WTC11 (cell line): ENCODE data around the gene DNAJB8. TPM values are rescaled to one million over a fixed set of nuclear protein-coding genes. Genes with fewer than 3 reads are reported as not detected.

Source experiments
- ATAC-seq: fragments of 200-7000 bp; cut with Tn5 transposase; 2 replicates; pipeline ENCODE4 v1.10.0; 2021; ENCODE audit warnings: mild to moderate bottlenecking, moderate library complexity
- CTCF ChIA-PET: fragments of 300-600 bp; sonication (Branson Sonifier 250); formaldehyde crosslinking; loops from one replicate; lab custom pipeline; 2021; ENCODE audit warnings: antibody characterized with exemption; lab: Charles Lee
- POLR2A ChIA-PET: fragments of 350-600 bp; sonication (Branson Sonifier 250); formaldehyde crosslinking; loops from one replicate; lab custom pipeline; 2021; ENCODE audit warnings: antibody characterized with exemption; lab: Charles Lee
- DNase-seq: peaks from one replicate; pipeline ENCODE4 v3.0.0; 2021; ENCODE audit warnings: low spot score
- H3K27ac Mint-ChIP-seq: 2 replicates; pipeline ENCODE4 v1.8.0; 2021; ENCODE audit warnings: mixed read lengths
- H3K27me3 Mint-ChIP-seq: 2 replicates; pipeline ENCODE4 v1.8.0; 2021; ENCODE audit warnings: low read depth, mild to moderate bottlenecking, moderate library complexity, mixed read lengths
- H3K36me3 Mint-ChIP-seq: 2 replicates; pipeline ENCODE4 v1.8.0; 2021; ENCODE audit warnings: mixed read lengths
- H3K4me1 Mint-ChIP-seq: 2 replicates; pipeline ENCODE4 v1.8.0; 2022; ENCODE audit warnings: mixed read lengths
- H3K4me3 Mint-ChIP-seq: 2 replicates; pipeline ENCODE4 v1.8.0; 2021; ENCODE audit warnings: mild to moderate bottlenecking, moderate library complexity, mixed read lengths
- H3K9me3 Mint-ChIP-seq: 2 replicates; pipeline ENCODE4 v1.8.0; 2021; ENCODE audit warnings: mixed read lengths
- AR ChIP-seq: fragments of 250-450 bp; sonication (Bioruptor Pico); IDR thresholded peaks from 2 replicates; pipeline ENCODE4 v1.9.0; 2021; ENCODE audit warnings: mild to moderate bottlenecking
- CBFB ChIP-seq: sonication (generic); formaldehyde crosslinking; IDR thresholded peaks from 2 replicates; pipeline ENCODE4 v1.8.1; 2022; ENCODE audit warnings: mild to moderate bottlenecking, low read depth, missing genetic modification reagents
- CREB1 ChIP-seq: sonication (generic); formaldehyde crosslinking; IDR thresholded peaks from 2 replicates; pipeline ENCODE4 v1.8.0; 2023; ENCODE audit warnings: mild to moderate bottlenecking, missing genetic modification reagents
- E2F1 ChIP-seq: sonication (generic); formaldehyde crosslinking; IDR thresholded peaks from 2 replicates; pipeline ENCODE4 v1.8.0; 2022; ENCODE audit warnings: mild to moderate bottlenecking, missing genetic modification reagents
- E2F4 ChIP-seq: sonication (generic); formaldehyde crosslinking; IDR thresholded peaks from 2 replicates; pipeline ENCODE4 v1.8.1; 2022; ENCODE audit warnings: low read depth, mild to moderate bottlenecking, moderate library complexity, missing genetic modification reagents, borderline replicate concordance
- ELF4 ChIP-seq: sonication (generic); formaldehyde crosslinking; IDR thresholded peaks from 2 replicates; pipeline ENCODE4 v1.8.1; 2022; ENCODE audit warnings: low read depth, mild to moderate bottlenecking, moderate library complexity, missing genetic modification reagents
- EMX1 ChIP-seq: fragments of 250-450 bp; sonication (Bioruptor Pico); IDR thresholded peaks from 2 replicates; pipeline ENCODE4 v1.8.0; 2021; ENCODE audit warnings: mild to moderate bottlenecking
- ETV6 ChIP-seq: sonication (generic); formaldehyde crosslinking; IDR thresholded peaks from 2 replicates; pipeline ENCODE4 v1.8.1; 2022; ENCODE audit warnings: mild to moderate bottlenecking, missing genetic modification reagents
- FOXP1 ChIP-seq: sonication (generic); formaldehyde crosslinking; IDR thresholded peaks from 2 replicates; pipeline ENCODE4 v1.8.0; 2022; ENCODE audit warnings: missing genetic modification reagents, mild to moderate bottlenecking, moderate library complexity, borderline replicate concordance
- HMGA2 ChIP-seq: fragments of 250-450 bp; sonication (Bioruptor Pico); IDR thresholded peaks from 2 replicates; pipeline ENCODE4 v1.4.0; 2021; ENCODE audit warnings: mild to moderate bottlenecking, moderate library complexity
- NFATC4 ChIP-seq: fragments of 250-450 bp; sonication (Bioruptor Pico); IDR thresholded peaks from 2 replicates; pipeline ENCODE4 v1.9.0; 2021; ENCODE audit warnings: mild to moderate bottlenecking
- NR1H2 ChIP-seq: sonication (generic); formaldehyde crosslinking; IDR thresholded peaks from 2 replicates; pipeline ENCODE4 v1.9.0; 2021; ENCODE audit warnings: mild to moderate bottlenecking, moderate library complexity, missing genetic modification reagents
- NR3C1 ChIP-seq: sonication (generic); formaldehyde crosslinking; conservative IDR thresholded peaks from 2 replicates; pipeline ENCODE4 v1.8.1; 2023; ENCODE audit warnings: low read depth, mild to moderate bottlenecking, missing genetic modification reagents
- PRRX2 ChIP-seq: fragments of 250-450 bp; sonication (Bioruptor Pico); IDR thresholded peaks from 2 replicates; pipeline ENCODE4 v1.8.0; 2021; ENCODE audit warnings: mild to moderate bottlenecking
- RELA ChIP-seq: sonication (generic); formaldehyde crosslinking; IDR thresholded peaks from 2 replicates; pipeline ENCODE4 v1.8.1; 2022; ENCODE audit warnings: missing genetic modification reagents, mild to moderate bottlenecking, borderline replicate concordance
- TEAD1 ChIP-seq: sonication (generic); formaldehyde crosslinking; IDR thresholded peaks from 2 replicates; pipeline ENCODE4 v1.8.0; 2022; ENCODE audit warnings: mild to moderate bottlenecking, missing genetic modification reagents
- USF1 ChIP-seq: sonication (generic); formaldehyde crosslinking; IDR thresholded peaks from 2 replicates; pipeline ENCODE4 v1.8.0; 2022; ENCODE audit warnings: mild to moderate bottlenecking, missing genetic modification reagents
- ZNF121 ChIP-seq: sonication (generic); formaldehyde crosslinking; IDR thresholded peaks from 2 replicates; pipeline ENCODE4 v1.8.0; 2023; ENCODE audit warnings: missing genetic modification reagents
- ZNF219 ChIP-seq: sonication (generic); formaldehyde crosslinking; IDR thresholded peaks from 2 replicates; pipeline ENCODE4 v1.8.0; 2023; ENCODE audit warnings: missing genetic modification reagents, mild to moderate bottlenecking, borderline replicate concordance
- ZNF317 ChIP-seq: sonication (generic); formaldehyde crosslinking; IDR thresholded peaks from 2 replicates; pipeline ENCODE4 v1.8.1; 2023; ENCODE audit warnings: low read depth, mild to moderate bottlenecking, moderate library complexity, missing genetic modification reagents, borderline replicate concordance
- ZNF396 ChIP-seq: fragments of 250-450 bp; sonication (Bioruptor Pico); IDR thresholded peaks from 2 replicates; pipeline ENCODE4 v1.8.0; 2021; ENCODE audit warnings: mild to moderate bottlenecking, moderate library complexity, borderline replicate concordance
- ZNF532 ChIP-seq: fragments of 250-450 bp; sonication (Bioruptor Pico); IDR thresholded peaks from 2 replicates; pipeline ENCODE4 v1.9.0; 2021; ENCODE audit warnings: mild to moderate bottlenecking, borderline replicate concordance
- total RNA-seq: library from RNA; stranded (reverse); gene quantifications from 3 replicates; pipeline ENCODE4 v1.2.3, GENCODE V29; 2021

The DNAJB8 gene
- total RNA-seq, 1 experiment from 2014 or later, result not detected

DNA sequence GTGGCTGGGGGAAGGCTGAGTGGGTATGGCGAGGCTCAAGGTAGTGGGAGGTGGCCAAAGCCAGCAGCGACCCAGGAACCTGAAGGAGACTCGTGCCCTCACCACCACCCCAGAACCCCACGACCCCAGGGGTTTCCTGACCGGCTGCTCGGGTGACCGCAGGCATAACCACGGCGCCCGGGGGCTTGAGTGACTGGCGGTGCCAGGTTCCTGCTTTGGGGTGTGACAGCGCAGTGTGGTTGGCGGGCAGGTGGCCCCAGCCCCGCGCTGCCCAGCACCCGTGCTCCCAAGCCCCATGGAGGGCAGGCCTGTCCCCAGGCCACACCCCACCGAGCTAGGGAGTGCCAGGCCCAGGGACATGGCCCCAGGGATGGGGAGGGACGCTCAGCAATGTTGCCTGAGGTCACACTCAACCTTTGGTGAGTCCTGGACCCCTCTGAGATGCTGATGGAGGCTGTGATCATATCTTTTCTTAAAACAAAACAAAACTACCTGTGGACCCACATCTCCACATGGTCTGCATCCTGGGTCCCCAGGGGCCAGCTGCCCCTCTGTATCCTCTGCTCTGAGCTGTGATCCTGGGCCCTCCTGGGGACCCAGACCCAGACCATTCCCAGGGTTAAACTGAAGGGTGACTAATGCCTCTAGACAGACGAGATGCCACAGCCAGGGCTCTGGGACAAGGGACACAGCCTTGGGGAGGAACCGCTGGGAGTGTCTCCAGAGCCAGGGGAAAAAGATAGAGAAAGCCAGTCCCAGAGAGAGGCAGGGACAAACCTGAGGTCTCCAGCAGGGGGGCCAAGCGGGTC is 13.0 kb downstream of the DNAJB8 start:
- H3K27me3 Mint-ChIP-seq, result peaks cover 32% of the 10 kb centered on the region
- ATAC-seq (no peak), DNase-seq (no peak)
- no peaks in the 10 kb centered on the region for H3K9me3 Mint-ChIP-seq
- no peaks in the 10 kb centered on the region for H3K4me1 Mint-ChIP-seq
- TF ChIP-seq PRRX2 (CRISPR knock-in tag) (no peak), CREB1 (CRISPR knock-in tag) (no peak), AR (CRISPR knock-in tag) (no peak), CBFB (CRISPR knock-in tag) (no peak), ZNF317 (no peak), NFATC4 (no peak), NR1H2 (CRISPR knock-in tag) (no peak), FOXP1 (CRISPR knock-in tag) (no peak), ZNF219 (CRISPR knock-in tag) (no peak), EMX1 (CRISPR knock-in tag) (no peak), TEAD1 (CRISPR knock-in tag) (no peak), ETV6 (no peak), E2F1 (CRISPR knock-in tag) (no peak)
- no peaks in the 10 kb centered on the region for H3K36me3 Mint-ChIP-seq
- H3K4me3 Mint-ChIP-seq, result no peak overlapping the region
- ChIA-PET POLR2A (no interaction called here), CTCF (no interaction called here)
- H3K27ac Mint-ChIP-seq, result no peak overlapping the region

DNA sequence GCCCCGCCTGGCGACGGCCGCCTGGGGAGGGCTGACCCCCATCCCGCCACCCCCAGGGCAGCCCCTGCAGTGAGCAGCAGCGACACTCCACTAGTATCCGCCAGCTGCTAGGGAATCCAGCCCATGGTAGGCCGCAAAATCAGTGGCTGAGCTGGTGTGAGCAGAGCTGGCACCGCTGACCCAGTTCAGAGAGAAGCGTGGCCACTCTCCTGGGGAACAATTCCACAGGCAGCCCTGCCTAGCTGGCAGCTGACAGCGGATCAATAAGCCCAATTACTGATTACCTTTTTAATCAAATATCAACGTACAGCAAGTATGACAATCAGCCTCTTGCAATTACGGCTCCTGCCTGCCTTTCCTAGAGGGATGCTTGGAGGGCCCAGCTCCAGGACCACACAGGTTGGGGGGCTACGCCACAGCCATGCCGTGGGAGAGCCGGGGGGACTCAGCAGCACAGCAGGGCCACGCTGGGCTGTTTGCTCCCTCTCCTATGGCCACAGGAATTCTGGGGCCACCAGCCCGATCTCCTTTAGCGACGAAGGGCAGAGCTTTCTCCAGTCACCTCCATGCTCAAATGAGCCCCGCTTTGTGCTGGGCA is 13.9 kb downstream of the DNAJB8 start:
- ChIA-PET CTCF (interaction anchor here (1.1 kb wide), 1 partner anchor 15 kb away, joined by 3 read pairs; no protein-coding TSS in a partner anchor), POLR2A (no interaction called here)
- peaks cover 37% of the 10 kb centered on the region for H3K27me3 Mint-ChIP-seq
- H3K4me3 Mint-ChIP-seq, result no peak overlapping the region
- ATAC-seq (no peak), DNase-seq (no peak)
- no peaks in the 10 kb centered on the region for H3K36me3 Mint-ChIP-seq
- no peak overlapping the region for H3K27ac Mint-ChIP-seq
- TF ChIP-seq PRRX2 (CRISPR knock-in tag), result no peak
- no peak for TF ChIP-seq E2F4 (CRISPR knock-in tag)
- H3K4me1 Mint-ChIP-seq, result no peaks in the 10 kb centered on the region
- no peaks in the 10 kb centered on the region for H3K9me3 Mint-ChIP-seq

- Mint-ChIP-seq H3K27me3 (peaks cover 39% of the 10 kb centered on the region), H3K4me3 (no peak overlapping the region), H3K36me3 (no peaks in the 10 kb centered on the region), H3K4me1 (no peaks in the 10 kb centered on the region), H3K9me3 (peaks cover 2% of the 10 kb centered on the region; the same call in 1 of the 2 replicates), H3K27ac (no peak overlapping the region)
- ATAC-seq, result no peak
- ChIA-PET POLR2A (no interaction called here), CTCF (interaction anchor here (1.1 kb wide), 1 partner anchor 14 kb away, joined by 3 read pairs; no protein-coding TSS in a partner anchor)
- no peak for DNase-seq
- TF ChIP-seq NR3C1, result no peak
- no peak for TF ChIP-seq USF1
- no peak for TF ChIP-seq RELA (CRISPR knock-in tag)
- no peak for TF ChIP-seq NFATC4
- TF ChIP-seq ZNF532 (CRISPR knock-in tag), result no peak
- TF ChIP-seq ZNF396, result no peak
- TF ChIP-seq ELF4 (CRISPR knock-in tag), result no peak
- no peak for TF ChIP-seq NR1H2 (CRISPR knock-in tag)
- TF ChIP-seq HMGA2 (CRISPR knock-in tag), result no peak
- no peak for TF ChIP-seq ZNF121
- TF ChIP-seq PRRX2 (CRISPR knock-in tag), result no peak
These were observed 14.6 kb downstream of the DNAJB8 start for GRCh38 chr3:128452120-128452519.
